Activated T-cell treated with anti-CD3 and anti-CD28 coated beads, Interleukin-2, amount 50 U/mL, for 24 hours (primary cell): ENCODE measurements around the gene ALPK1.
"Not testable (repeated sequence)": the region's sequence is repeated elsewhere in the genome, so short reads cannot be mapped to it uniquely, and the experiment has no call there.

Experiments
- DNase-seq: peaks from one replicate; pipeline ENCODE4 v3.0.0-alpha.2; 2020
- H3K27ac Mint-ChIP-seq: 2 replicates; pipeline ENCODE4 v1.8.0; 2020; ENCODE audit warnings: mild to moderate bottlenecking, mixed read lengths
- H3K27me3 Mint-ChIP-seq: 2 replicates; pipeline ENCODE4 v1.8.0; 2020; ENCODE audit warnings: mixed read lengths
- H3K36me3 Mint-ChIP-seq: 2 replicates; pipeline ENCODE4 v1.8.0; 2020; ENCODE audit warnings: low read depth, mixed read lengths
- H3K4me1 Mint-ChIP-seq: 2 replicates; pipeline ENCODE4 v1.8.0; 2020; ENCODE audit warnings: low read depth, mixed read lengths
- H3K4me3 Mint-ChIP-seq: 2 replicates; pipeline ENCODE4 v1.8.0; 2020; ENCODE audit warnings: mild to moderate bottlenecking, moderate library complexity, mixed read lengths
- H3K9me3 Mint-ChIP-seq: 2 replicates; pipeline ENCODE4 v1.8.0; 2020; ENCODE audit warnings: mixed read lengths

Gene ALPK1

DNA sequence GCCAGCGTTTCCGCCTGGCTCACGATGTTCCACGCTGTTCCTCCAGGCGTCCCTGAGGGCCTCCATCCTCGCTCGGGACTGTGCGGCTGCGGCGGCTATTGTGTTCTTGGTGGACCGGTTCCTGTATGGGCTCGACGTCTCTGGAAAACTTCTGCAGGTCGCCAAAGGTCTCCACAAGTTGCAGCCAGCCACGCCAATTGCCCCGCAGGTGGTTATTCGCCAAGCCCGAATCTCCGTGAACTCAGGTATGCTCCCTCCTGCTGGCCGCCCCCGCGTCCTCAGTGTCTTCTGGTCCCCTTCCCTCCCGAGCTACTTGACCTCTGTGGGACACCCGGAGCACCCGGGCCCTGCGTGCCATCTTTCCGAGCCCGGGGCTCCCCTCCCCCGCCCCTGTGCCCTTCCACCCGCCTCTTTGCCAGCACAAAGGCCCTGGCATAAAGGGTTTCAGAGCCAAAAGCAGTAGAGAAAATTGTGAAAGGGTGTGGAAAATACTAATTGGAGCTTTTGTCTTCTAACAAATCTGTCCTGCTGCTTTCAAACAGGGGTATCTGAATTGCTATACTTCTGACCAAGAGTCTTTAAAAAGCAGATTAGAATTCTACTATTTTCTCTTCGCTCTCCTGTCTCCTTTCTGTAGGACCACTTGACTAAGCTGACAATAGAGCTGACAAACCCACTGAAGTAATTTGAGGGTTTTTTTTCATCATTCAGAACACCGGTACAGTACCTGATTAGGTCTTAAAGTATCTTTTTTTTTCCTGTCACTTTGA, 114.8 kb downstream of the ALPK1 start:
- no peaks in the 10 kb centered on the region for H3K4me1 Mint-ChIP-seq
- no peak overlapping the region for H3K4me3 Mint-ChIP-seq
- peaks cover 4% of the 10 kb centered on the region for H3K9me3 Mint-ChIP-seq
- H3K27ac Mint-ChIP-seq = no peak overlapping the region
- no peaks in the 10 kb centered on the region for H3K27me3 Mint-ChIP-seq
- DNase-seq = no peak
- peaks cover 35% of the 10 kb centered on the region for H3K36me3 Mint-ChIP-seq

DNA sequence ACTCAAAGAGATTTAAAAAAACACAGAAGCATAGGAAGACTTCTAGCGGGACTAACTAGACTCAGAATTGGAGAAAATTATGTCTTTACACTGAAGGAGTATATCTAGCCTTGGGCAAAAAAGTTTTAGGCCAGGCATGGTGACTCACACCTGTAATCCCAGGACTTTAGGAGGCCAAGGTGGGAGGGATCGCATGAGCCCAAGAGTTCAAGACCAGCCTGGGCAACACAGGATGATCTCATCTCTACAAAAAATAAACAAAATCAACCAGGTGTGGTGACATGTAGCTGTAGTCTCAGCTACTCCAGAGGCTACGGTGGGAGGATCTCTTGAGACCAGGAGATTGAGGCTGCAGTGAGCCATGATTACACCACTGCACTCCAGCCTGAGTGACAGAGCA, 119.3 kb downstream of the ALPK1 start:
- peaks cover 4% of the 10 kb centered on the region for H3K9me3 Mint-ChIP-seq
- H3K4me1 Mint-ChIP-seq = no peaks in the 10 kb centered on the region
- no peak overlapping the region for H3K27ac Mint-ChIP-seq
- DNase-seq = no peak
- H3K4me3 Mint-ChIP-seq = no peak overlapping the region
- no peaks in the 10 kb centered on the region for H3K27me3 Mint-ChIP-seq
- peaks cover 35% of the 10 kb centered on the region for H3K36me3 Mint-ChIP-seq

DNA sequence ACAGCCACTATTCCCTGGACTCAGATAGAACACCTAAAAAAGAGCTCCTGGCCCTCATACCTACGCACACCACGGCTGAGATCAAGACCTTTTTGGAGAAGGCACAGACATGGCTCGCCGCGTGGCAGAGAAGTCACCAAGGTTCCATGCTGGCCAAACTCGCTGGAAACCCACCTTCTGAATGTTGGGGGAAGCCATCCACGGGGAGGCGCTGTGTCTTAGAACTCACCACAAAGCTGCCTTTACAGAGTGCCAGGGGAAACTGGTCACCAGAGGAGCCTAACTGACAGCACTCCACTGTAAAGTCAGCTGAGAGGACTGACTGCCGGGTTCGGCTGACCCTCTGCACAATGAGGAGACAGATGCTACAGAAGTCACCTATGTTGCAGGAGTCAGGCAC, 120.9 kb downstream of the ALPK1 start:
- Mint-ChIP-seq H3K4me3 (no peak overlapping the region), H3K9me3 (peaks cover 4% of the 10 kb centered on the region), H3K36me3 (peaks cover 26% of the 10 kb centered on the region), H3K27ac (no peak overlapping the region), H3K4me1 (no peaks in the 10 kb centered on the region), H3K27me3 (no peaks in the 10 kb centered on the region)
- no peak for DNase-seq

DNA sequence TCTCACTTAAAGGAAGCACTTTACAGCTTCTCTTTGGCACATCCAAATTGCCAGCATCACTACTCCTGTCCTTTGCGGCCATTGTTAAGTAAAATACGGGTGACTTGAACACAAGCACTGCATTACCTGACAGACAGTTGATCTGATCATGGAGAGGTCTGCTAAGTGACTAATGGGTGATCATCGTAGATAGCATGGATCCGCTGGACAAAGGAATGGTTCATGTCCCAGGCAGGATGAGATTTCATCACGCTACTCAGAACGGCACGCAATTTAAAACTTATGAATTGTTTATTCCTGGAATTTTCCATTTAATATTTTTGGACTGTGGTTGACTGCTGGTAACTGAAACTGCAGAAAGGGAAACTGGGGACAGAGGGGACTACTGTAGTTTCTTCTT, 124.7 kb downstream of the ALPK1 start:
- no peak for DNase-seq
- Mint-ChIP-seq H3K4me1 (no peaks in the 10 kb centered on the region), H3K4me3 (no peak overlapping the region), H3K9me3 (no peaks in the 10 kb centered on the region), H3K36me3 (peaks cover 10% of the 10 kb centered on the region), H3K27me3 (no peaks in the 10 kb centered on the region), H3K27ac (no peak overlapping the region)

DNA sequence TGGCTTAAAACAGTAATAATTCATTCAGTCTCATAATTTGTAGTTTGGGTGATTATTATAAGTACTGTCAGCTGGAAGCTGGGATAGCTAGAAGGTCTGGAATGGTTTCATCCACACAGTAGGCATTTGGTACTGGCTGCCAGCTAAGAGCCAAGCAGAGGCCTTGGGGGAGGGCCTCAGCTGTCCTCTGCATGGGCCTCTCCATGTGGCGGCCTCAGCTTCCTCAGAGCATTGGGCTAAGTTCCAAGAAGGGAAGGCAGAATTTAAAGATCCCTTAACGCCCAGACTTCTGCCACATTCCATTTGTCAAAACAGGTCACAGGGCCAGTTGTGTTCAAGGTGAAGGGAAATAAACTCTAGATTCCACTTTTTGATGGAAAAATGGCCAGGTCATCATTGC, 125.5 kb downstream of the ALPK1 start:
- no peaks in the 10 kb centered on the region for H3K9me3 Mint-ChIP-seq
- no peak for DNase-seq
- no peak overlapping the region for H3K27ac Mint-ChIP-seq
- no peaks in the 10 kb centered on the region for H3K4me1 Mint-ChIP-seq
- H3K36me3 Mint-ChIP-seq = peaks cover 13% of the 10 kb centered on the region
- H3K27me3 Mint-ChIP-seq = no peaks in the 10 kb centered on the region
- H3K4me3 Mint-ChIP-seq = no peak overlapping the region

DNA sequence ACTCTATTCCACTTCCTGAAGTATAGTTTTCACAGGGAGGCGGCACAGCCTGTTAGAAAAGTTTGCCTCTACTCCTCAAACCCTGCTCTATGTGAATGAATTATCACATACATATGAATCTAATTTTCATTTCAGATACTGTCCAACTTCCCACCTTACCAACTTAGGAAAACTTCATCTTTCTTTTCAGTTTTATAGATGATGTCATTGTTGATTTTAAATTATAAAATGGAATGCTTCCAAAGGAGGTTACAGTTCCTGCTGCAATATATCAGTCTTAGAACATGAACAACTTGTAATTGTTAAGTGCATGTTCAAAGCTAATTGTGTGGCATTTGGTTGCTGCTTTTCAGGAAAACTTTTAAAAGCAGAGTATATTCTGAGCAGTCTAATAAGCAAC, 126.4 kb downstream of the ALPK1 start:
- Mint-ChIP-seq H3K9me3 (no peaks in the 10 kb centered on the region), H3K27me3 (no peaks in the 10 kb centered on the region), H3K36me3 (peaks cover 22% of the 10 kb centered on the region), H3K27ac (no peak overlapping the region), H3K4me3 (no peak overlapping the region), H3K4me1 (no peaks in the 10 kb centered on the region)
- DNase-seq = no peak

DNA sequence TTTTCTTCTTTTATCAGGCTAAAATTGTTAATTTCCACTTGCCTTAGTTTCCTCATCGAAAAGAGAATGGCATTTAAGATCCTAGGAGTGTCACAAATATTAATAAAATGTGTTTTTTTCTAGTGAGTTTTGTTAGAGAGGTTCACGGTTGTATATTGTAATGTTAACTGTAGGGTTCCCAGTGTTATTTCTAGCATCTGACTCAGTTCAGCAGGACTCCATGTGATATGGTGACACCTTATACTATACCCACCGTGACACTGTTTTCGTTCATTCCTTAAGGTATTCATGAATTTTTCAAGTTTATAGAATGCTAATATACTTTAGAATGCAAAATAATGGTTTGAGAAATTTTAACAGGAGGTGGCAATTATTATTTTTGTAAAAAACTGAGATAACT, 128.7 kb downstream of the ALPK1 start:
- H3K4me1 Mint-ChIP-seq = no peaks in the 10 kb centered on the region
- DNase-seq = no peak
- H3K9me3 Mint-ChIP-seq = no peaks in the 10 kb centered on the region
- no peak overlapping the region for H3K27ac Mint-ChIP-seq
- no peaks in the 10 kb centered on the region for H3K27me3 Mint-ChIP-seq
- H3K36me3 Mint-ChIP-seq = peaks cover 35% of the 10 kb centered on the region
- no peak overlapping the region for H3K4me3 Mint-ChIP-seq

DNA sequence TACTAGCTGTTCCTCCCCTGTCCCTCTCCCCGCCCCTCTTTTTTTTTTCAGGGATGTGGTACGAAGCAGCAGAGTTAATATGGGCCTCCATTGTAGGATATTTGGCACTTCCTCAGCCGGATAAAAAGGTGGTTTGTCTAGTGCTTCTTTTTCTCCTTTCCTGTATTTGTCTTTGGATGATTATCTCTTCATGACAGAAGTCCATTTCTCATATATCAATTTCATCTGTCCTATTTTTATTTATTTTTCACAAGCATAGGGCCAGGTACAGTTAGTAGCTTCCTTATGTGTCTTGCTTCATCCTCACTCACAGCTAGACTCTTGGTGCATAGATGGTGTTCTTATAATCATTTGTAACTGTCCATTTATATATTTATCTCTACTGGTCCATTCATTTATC, 129.2 kb downstream of the ALPK1 start:
- Mint-ChIP-seq H3K27me3 (no peaks in the 10 kb centered on the region), H3K27ac (no peak overlapping the region), H3K9me3 (no peaks in the 10 kb centered on the region), H3K4me1 (no peaks in the 10 kb centered on the region), H3K4me3 (no peak overlapping the region), H3K36me3 (peaks cover 39% of the 10 kb centered on the region)
- no peak for DNase-seq

DNA sequence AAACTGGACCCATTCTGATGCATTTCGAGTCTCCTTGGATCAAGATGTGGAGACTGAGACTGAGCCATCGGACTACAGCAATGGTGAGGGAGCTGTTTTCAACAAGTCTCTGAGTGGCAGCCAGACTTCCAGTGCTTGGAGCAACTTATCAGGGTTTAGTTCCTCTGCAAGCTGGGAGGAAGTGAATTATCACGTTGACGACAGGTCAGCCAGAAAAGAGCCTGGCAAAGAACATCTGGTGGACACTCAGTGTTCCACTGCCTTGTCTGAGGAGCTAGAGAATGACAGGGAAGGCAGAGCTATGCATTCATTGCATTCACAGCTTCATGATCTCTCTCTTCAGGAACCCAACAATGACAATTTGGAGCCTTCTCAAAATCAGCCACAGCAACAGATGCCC, 134.0 kb downstream of the ALPK1 start:
- no peak overlapping the region for H3K4me3 Mint-ChIP-seq
- H3K27me3 Mint-ChIP-seq = no peaks in the 10 kb centered on the region
- peaks cover 36% of the 10 kb centered on the region for H3K36me3 Mint-ChIP-seq
- H3K9me3 Mint-ChIP-seq = no peaks in the 10 kb centered on the region
- no peaks in the 10 kb centered on the region for H3K4me1 Mint-ChIP-seq
- DNase-seq = no peak
- no peak overlapping the region for H3K27ac Mint-ChIP-seq

DNA sequence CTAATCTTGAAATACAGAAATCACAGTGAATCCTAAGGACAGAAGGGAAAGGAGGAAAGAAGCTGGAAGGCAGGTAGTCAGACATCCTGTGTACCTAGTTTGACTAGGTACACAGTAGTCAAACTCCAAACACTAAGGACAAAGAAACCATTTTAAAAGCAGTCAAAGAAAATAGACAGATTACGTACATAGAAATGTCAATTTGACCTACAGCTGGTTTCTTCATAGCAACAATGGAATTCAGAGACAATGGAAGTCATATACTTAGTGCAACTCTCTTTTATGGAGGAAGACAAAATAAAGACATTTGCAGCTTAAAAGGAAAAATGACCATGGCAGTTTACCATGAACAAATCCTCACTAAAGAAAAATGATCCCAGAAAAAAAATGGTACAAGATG, 139.8 kb downstream of the ALPK1 start:
- Mint-ChIP-seq H3K27ac (no peak overlapping the region), H3K9me3 (peaks cover 3% of the 10 kb centered on the region), H3K4me1 (no peaks in the 10 kb centered on the region), H3K4me3 (no peak overlapping the region), H3K27me3 (no peaks in the 10 kb centered on the region), H3K36me3 (peaks cover 52% of the 10 kb centered on the region)
- no peak for DNase-seq

DNA sequence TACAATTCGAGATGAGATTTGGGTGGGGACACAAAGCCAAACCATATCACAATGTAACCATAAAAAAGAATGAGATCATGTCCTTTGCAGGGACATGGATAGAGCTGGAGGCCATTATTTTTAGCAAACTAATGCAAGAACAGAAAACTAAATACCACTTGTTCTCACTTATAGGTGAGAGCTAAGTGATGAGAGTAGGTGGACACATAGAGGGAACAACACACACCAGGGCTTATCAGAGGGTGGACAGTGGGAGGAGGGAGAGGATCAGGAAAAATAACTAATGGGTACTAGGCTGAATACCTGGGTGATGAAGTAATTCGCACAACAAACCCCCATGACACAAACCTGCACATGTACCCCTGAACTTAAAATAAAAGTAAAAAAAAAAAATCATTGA, 145.1 kb downstream of the ALPK1 start:
- not testable (repeated sequence) for H3K4me3 Mint-ChIP-seq

DNA sequence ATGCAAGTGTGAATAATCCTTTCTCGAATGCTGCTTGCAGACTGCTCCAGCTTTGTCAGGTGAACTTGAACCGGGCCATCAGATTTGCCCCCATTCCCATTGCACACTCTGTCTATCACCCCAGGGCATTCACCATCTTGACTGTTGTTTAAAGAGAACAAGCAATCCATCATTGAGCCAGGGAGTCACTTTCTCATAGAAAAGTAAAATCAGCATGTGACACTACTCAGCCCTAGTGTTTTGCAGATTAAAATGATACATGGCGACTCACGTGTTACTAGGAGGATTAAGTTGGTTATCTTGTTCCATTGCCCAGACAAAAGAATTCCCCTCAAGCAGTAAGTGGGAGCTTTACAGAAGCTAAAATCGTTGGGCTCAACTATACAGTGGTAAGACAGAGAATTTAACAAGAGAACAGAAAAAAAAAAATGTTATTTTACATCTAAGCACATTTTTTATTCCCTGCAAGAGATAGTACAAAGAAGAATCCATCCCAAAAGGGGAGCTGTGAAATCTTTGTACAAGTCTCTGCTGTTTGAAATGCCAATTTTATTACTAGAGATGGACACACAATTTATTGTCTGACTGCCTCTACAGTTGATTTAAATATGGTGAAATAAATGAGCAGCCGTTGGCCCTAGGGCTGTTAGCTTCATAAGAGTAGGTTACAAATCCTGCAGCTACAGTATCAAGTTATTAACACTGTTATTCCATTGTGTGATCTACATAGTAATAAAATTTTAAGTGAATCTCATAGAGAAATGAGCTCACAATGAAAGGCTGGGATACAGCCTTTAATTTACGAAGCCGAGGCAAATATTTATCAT, 151.3 kb downstream of the ALPK1 start:
- Mint-ChIP-seq H3K36me3 (peaks cover 2% of the 10 kb centered on the region), H3K4me1 (no peaks in the 10 kb centered on the region), H3K4me3 (no peak overlapping the region), H3K9me3 (peaks cover 21% of the 10 kb centered on the region), H3K27me3 (no peaks in the 10 kb centered on the region), H3K27ac (no peak overlapping the region)
- DNase-seq = no peak

More for the DNA sequence above, 145.1 kb downstream of the ALPK1 start:
- H3K27me3 Mint-ChIP-seq, H3K27ac Mint-ChIP-seq, DNase-seq, H3K4me1 Mint-ChIP-seq: not testable (repeated sequence)
- H3K36me3 Mint-ChIP-seq = peaks cover 52% of the 10 kb centered on the region
- H3K9me3 Mint-ChIP-seq = peaks cover 32% of the 10 kb centered on the region

DNA sequence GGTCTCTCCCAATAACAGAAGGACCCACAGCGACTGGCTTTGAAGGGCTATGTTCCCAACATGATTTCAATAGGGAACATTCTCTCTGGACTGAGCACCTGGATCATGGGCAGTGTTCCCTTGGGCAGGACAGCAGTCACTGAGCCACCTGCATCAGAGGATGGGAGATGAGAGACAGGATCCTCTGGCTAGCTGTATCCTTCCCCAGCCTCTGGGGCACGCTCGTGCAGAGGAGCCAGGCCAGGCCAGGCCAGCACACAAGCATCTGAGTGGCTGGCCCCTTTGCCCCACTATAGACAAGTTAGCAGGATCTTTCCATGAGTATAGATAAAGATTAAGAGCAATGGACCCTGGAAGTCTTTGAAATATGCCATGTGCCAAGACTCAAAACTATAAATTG, 152.5 kb downstream of the ALPK1 start:
- Mint-ChIP-seq H3K27ac (no peak overlapping the region), H3K9me3 (peaks cover 13% of the 10 kb centered on the region), H3K36me3 (no peaks in the 10 kb centered on the region), H3K4me1 (no peaks in the 10 kb centered on the region), H3K4me3 (no peak overlapping the region), H3K27me3 (no peaks in the 10 kb centered on the region)
- no peak for DNase-seq

DNA sequence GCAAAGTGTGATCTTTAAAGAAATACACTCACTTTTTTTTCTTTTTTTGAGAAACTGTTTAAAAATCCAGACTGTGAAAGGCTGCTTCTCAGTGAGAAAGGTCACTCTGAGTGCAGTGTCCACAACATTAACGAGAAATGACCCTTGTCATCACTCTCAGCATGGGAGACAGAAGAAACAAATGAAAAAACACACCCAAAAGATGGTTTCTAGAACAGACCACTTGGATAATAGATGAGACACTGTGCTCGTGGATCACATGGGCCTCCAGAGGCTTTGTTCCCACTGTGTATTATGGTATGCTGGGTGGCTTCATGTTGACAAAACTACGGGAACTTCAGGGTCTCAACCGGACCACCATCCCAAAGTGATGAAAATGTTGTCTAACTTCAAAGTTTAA, 153.9 kb downstream of the ALPK1 start:
- H3K27ac Mint-ChIP-seq = no peak overlapping the region
- no peak overlapping the region for H3K4me3 Mint-ChIP-seq
- no peaks in the 10 kb centered on the region for H3K4me1 Mint-ChIP-seq
- no peaks in the 10 kb centered on the region for H3K36me3 Mint-ChIP-seq
- no peak for DNase-seq
- peaks cover 4% of the 10 kb centered on the region for H3K9me3 Mint-ChIP-seq
- H3K27me3 Mint-ChIP-seq = peaks cover under 1% of the 10 kb centered on the region

DNA sequence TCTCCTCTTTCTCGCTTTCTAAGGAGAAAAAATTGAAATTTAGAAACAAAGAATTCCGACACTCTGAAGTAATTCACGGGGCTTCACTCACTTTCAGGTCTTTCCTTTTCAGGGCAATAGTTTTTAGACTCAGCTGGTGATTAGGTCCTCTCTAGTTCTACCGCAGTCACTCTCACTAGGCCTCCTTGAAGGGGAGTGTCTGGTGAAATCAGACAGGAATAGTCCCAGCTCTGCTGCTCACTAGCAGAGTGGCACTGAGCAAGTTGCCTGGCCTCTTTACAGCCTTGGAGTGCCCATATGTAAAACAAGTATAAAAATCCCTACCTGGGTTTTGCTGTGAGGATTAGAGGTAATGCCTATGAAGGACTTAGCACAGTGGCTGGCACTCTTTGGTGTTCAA, 154.7 kb downstream of the ALPK1 start:
- H3K27me3 Mint-ChIP-seq = peaks cover 4% of the 10 kb centered on the region
- no peak overlapping the region for H3K27ac Mint-ChIP-seq
- peaks cover 3% of the 10 kb centered on the region for H3K9me3 Mint-ChIP-seq
- H3K4me1 Mint-ChIP-seq = no peaks in the 10 kb centered on the region
- no peak for DNase-seq
- no peaks in the 10 kb centered on the region for H3K36me3 Mint-ChIP-seq
- H3K4me3 Mint-ChIP-seq = no peak overlapping the region
